Ramos (cell line): Measurements from ENCODE around the gene BLOC1S5.

Experiments
- in situ Hi-C: fragments of 300-500 bp; cut with MboI; formaldehyde crosslinking; loops from one replicate; pipeline ENCODE4 v1.14.3; 2022; ENCODE audit warnings: low sequenced_read_pairs; ENCODE audit not compliant: unreplicated experiment

Gene BLOC1S5

GRCh38 chr6:8082954-8083858 is 19.0 kb upstream of the BLOC1S5 start:
- in situ Hi-C loops, result no loop called here

- in situ Hi-C loops, result no loop called here
Measured at GRCh38 chr6:8082572-8082953, 18.4 kb upstream of the BLOC1S5 start.

- in situ Hi-C loops, result no loop called here
Measured at GRCh38 chr6:8080362-8081151, 16.4 kb upstream of the BLOC1S5 start.

- in situ Hi-C loops, result no loop called here
Measured at GRCh38 chr6:8079126-8079525, 14.9 kb upstream of the BLOC1S5 start.

DNA sequence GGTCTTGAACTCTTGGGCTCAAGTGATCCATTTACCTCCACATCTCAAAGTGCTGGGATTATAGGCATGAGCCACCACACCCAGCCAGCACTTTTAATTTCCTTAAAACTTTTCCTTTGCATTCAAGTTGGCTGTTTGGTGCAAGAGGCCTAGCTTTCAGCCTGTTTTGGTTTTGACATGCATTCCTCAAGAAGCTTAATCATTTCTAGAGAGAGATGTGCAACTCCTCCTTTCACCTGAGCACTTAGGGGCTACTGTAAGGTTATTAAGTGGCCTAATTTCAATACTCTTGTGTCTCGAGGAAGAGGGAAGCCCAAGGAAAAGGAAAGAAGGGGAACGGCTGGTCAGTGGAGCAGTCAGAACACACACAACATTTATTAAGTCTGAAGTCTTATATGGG is 13.8 kb upstream of the BLOC1S5 start:
- in situ Hi-C loops, result no loop called here

- in situ Hi-C loops, result no loop called here
Measured at GRCh38 chr6:8075704-8076103, 11.5 kb upstream of the BLOC1S5 start.

- in situ Hi-C loops, result no loop called here
Measured at GRCh38 chr6:8075185-8075584, 11.0 kb upstream of the BLOC1S5 start.

- in situ Hi-C loops, result no loop called here
Measured at GRCh38 chr6:8074213-8074612, 10.0 kb upstream of the BLOC1S5 start.

GRCh38 chr6:8073758-8074157 is 9.6 kb upstream of the BLOC1S5 start:
- in situ Hi-C loops, result no loop called here

GRCh38 chr6:8070718-8071117 is 6.5 kb upstream of the BLOC1S5 start:
- in situ Hi-C loops, result no loop called here

- in situ Hi-C loops, result no loop called here
Measured at GRCh38 chr6:8069631-8070284, 5.6 kb upstream of the BLOC1S5 start.

GRCh38 chr6:8069151-8069550 is 5.0 kb upstream of the BLOC1S5 start:
- in situ Hi-C loops, result no loop called here

DNA sequence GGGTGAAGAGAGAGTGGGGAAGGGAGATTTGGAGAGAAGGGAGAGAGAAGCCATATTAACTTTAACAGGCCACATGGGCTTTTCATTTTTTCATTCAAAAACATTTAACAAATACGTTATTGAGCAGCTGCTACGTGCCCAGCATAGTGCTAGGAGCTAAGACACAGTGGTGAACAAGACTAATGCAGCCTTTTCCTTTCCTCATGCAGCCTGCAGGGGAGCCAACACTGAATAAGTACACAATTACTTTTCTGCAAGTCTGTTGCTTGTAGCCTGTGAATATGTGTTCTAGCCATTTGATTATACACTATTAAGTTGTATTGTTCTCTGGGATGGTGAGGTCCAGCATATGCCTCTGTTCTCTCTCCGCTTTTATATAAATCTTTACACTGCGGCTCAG is 1.9 kb upstream of the BLOC1S5 start:
- in situ Hi-C loops, result no loop called here

DNA sequence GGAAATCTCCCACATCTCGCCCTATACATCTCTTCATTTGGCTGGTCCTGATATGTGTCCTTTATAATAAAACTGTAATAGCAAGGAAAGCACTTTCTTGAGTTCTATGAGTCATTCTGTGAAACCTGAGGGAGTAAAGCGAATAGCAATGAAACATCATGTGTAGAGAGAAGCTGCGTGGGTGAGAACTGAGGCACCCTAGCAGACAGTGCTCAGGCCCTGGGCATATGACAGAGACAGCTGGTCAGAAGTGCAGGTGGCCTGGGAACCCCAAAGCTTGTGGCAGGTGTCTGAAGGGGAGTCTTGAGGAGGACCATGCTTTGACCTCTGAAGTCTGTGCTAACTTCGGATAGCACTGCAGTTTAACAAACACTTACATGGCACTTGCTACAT is 1.3 kb upstream of the BLOC1S5 start:
- in situ Hi-C loops, result no loop called here

GRCh38 chr6:8064638-8065518 is 689 bp upstream of the BLOC1S5 start:
- in situ Hi-C loops, result no loop called here

DNA sequence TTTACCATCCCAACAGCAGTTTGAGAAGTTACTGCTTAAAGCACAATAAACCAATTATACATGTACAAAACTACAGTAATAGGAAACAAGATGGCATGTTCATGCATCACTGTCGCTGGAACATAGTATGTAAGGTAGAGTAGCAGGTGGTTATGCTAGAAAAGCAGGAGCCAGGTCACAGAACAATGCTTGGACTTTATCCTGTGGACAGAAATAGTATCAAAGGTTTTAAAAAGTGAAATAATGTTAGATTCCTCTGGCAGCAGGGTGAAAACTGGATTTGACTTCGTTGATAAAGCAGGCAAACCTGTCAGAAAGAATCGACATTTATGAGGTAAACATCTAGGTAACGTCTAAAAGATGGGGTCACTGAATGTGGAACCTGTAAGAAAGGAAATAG is 2.5 kb downstream of the BLOC1S5 start:
- in situ Hi-C loops, result no loop called here

DNA sequence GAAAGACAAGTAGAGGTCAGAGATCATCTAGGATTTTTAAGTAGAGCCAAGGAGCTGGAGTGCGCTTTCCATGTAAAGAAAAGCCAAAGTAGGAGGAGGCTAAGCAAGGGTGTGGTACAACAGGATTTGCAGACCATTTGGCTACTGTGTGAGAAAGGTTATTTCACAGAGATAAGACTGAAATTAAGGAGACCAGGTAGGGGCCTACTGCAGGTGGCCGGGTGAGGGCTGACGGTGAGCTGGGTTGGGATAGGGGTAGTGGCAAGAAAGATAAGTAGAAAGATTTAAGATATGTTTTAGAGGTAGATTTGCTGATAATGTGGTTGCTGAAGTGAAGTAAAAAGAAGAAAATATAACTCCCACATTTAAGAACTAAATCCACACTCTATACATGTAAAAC is 3.8 kb downstream of the BLOC1S5 start:
- in situ Hi-C loops, result no loop called here

DNA sequence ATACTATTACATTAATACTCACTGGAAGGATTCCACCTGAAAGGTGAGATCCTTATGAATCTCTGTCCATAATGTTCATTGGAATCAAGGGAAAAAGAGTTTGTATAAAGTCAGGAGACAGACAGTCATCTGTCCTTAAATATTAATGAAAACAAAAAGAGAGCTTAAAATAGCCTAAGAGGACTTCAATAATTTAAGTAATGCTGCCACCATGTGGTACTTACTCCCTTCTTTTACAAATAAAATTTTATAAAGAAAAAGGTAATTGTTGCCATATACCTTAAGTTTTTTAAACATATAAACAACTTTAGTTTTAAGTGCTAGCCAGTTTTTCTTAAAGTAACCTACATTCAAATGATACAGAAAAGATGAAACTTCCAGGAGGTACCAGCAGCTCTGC is 5.1 kb downstream of the BLOC1S5 start:
- in situ Hi-C loops, result no loop called here

DNA sequence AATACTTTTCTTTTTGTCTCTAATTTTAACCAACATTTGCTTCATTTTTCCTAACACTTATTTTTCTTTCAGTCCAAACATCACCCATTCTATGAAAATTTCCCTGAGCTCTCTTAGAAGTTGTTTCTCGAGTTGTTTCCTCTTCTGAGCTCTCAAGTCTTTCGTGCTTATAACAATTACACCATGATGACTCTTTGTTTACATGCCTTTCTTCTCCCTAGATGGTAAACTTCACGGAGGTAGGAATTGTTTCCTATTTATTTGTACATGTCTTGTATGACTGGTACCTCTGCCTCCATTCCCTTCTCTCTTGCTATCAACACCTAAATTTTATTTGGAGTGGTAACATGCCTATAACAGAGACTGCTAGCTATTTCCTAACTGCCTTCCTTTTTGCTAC is 6.4 kb downstream of the BLOC1S5 start:
- in situ Hi-C loops, result no loop called here

DNA sequence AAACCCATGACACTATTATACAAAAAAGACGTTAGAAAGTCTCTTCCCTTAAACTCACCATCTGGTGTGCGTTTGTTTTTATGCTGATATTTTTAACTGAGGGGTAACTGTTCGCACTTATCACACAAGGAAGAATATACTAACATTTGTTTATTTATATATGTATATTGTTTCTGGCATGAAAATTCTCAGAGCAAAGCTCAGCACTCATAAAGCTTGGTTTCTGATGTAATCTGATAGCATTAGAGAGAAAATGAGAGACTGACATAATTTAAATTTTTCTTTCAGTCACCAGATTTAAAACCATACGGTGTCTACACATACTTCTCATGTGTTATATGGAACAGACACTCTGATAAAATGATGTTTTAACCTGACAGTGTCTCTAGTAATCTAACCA is 6.9 kb downstream of the BLOC1S5 start:
- in situ Hi-C loops, result no loop called here
